Activated CD8-positive, alpha-beta T cell treated with anti-CD3 and anti-CD28 coated beads, Interleukin-2, amount 10 ng/mL, durations not matched to agents 7 days and 5 days (primary cell): ENCODE measurements around the gene P2RX5. TPM values are rescaled to one million over a fixed set of nuclear protein-coding genes. Genes with fewer than 3 reads are reported as not detected.
"Not testable (repeated sequence)": the region's sequence is repeated elsewhere in the genome, so short reads cannot be mapped to it uniquely, and the experiment has no call there.

Experiments
- ATAC-seq: fragments of 150-1000 bp; cut with Tn5 transposase; one replicate; pipeline ENCODE4 v1.10.0; 2021; ENCODE audit warnings: moderate library complexity
- CTCF ChIA-PET: fragments of 350-600 bp; sonication (Branson Sonifier 250); formaldehyde crosslinking; loops from one replicate; lab custom pipeline; 2021; ENCODE audit warnings: antibody characterized with exemption; lab: Charles Lee
- POLR2A ChIA-PET: fragments of 350-600 bp; sonication (Branson Sonifier 250); formaldehyde crosslinking; loops from one replicate; lab custom pipeline; 2021; ENCODE audit warnings: antibody characterized with exemption; lab: Charles Lee
- DNase-seq: peaks from one replicate; pipeline ENCODE4 v3.0.0-alpha.2; 2020
- H3K27ac Mint-ChIP-seq: one replicate; pipeline ENCODE4 v1.8.0; 2021; ENCODE audit warnings: mild to moderate bottlenecking, mixed read lengths
- H3K27me3 Mint-ChIP-seq: one replicate; pipeline ENCODE4 v1.8.0; 2021; ENCODE audit warnings: low read depth, mixed read lengths
- H3K36me3 Mint-ChIP-seq: one replicate; pipeline ENCODE4 v1.8.0; 2021; ENCODE audit warnings: low read depth, mixed read lengths
- H3K4me1 Mint-ChIP-seq: one replicate; pipeline ENCODE4 v1.8.0; 2021; ENCODE audit warnings: low read depth, mixed read lengths
- H3K4me3 Mint-ChIP-seq: one replicate; pipeline ENCODE4 v1.8.0; 2021; ENCODE audit warnings: mild to moderate bottlenecking, mixed read lengths
- H3K9me3 Mint-ChIP-seq: one replicate; pipeline ENCODE4 v1.8.0; 2022; ENCODE audit warnings: mixed read lengths; ENCODE audit not compliant: insufficient read depth
- total RNA-seq, 2 experiments: library from RNA; stranded (reverse); gene quantifications; one replicate each; pipeline ENCODE4 v1.2.3, GENCODE V29; 2021

P2RX5 gene
- total RNA-seq, 2 experiments from 2014 or later = 7.8 to 8.1 TPM

DNA sequence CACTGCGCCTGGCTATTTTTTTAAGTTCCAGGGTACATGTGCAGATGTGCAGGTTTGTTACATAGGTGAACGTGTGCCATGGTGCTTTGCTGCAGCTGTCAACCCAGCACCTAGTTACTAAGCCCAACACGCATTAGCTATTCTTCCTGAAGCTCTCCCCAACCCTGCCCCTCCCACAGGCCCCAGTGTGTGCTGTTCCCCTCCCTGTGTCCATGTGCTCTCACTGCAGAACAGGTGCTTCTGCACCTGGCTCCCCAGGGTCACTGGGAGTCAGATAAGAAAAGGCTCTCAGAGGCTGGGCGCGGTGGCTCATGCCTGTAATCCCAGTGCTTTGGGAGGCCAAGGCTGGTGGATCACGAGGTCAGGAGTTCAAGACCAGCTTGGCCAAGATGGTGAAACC, 33.9 kb upstream of the P2RX5 start:
- ChIA-PET POLR2A (interaction anchor here (0.6 kb wide), 2 partner anchors 19 to 99 kb away, joined by 3 to 4 read pairs; no protein-coding TSS in a partner anchor), CTCF (interaction anchor here (0.9 to 1.3 kb wide), 3 partner anchors 47 to 114 kb away, joined by 3 to 4 read pairs (median 4); no protein-coding TSS in a partner anchor)
- H3K36me3 Mint-ChIP-seq = peaks cover 37% of the 10 kb centered on the region

DNA sequence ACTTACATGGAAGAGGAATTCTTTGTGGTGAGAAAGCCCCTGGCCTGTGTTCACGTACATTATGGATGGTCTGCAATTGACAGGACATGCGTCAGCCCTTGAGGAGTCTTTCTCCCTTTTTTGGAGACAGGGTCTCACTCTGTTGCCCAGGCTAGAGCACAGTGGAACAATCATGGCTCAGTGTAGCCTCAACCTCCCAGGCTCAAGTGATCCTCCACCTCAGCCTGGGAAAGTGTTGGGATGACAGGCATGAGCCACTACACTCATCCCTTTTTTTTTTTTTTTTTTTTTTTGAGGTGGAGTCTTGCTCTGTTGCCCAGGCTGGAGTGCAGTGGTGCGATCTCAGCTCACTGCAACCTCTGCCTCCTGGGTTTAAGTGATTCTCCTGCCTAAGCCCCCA, 32.1 kb upstream of the P2RX5 start:
- DNase-seq, H3K27me3 Mint-ChIP-seq, H3K9me3 Mint-ChIP-seq, ATAC-seq, H3K27ac Mint-ChIP-seq, H3K4me3 Mint-ChIP-seq: not testable (repeated sequence)
- Mint-ChIP-seq H3K4me1 (peaks cover 32% of the 10 kb centered on the region), H3K36me3 (peaks cover 46% of the 10 kb centered on the region)
- ChIA-PET POLR2A (interaction anchor here (0.9 to 1.3 kb wide), 2 partner anchors 9 to 99 kb away, joined by 3 read pairs; no protein-coding TSS in a partner anchor), CTCF (interaction anchor here (0.7 to 4.5 kb wide), 8 partner anchors 11 to 276 kb away, joined by 3 to 45 read pairs (median 3); partner anchors contain the start of gene NCBP3)

More for the DNA sequence above, 33.9 kb upstream of the P2RX5 start:
- peaks cover 29% of the 10 kb centered on the region for H3K4me1 Mint-ChIP-seq
- no peak overlapping the region for H3K27ac Mint-ChIP-seq
- no peaks in the 10 kb centered on the region for H3K27me3 Mint-ChIP-seq
- no peak overlapping the region for H3K4me3 Mint-ChIP-seq
- no peaks in the 10 kb centered on the region for H3K9me3 Mint-ChIP-seq
- DNase-seq = no peak
- ATAC-seq = no peak

DNA sequence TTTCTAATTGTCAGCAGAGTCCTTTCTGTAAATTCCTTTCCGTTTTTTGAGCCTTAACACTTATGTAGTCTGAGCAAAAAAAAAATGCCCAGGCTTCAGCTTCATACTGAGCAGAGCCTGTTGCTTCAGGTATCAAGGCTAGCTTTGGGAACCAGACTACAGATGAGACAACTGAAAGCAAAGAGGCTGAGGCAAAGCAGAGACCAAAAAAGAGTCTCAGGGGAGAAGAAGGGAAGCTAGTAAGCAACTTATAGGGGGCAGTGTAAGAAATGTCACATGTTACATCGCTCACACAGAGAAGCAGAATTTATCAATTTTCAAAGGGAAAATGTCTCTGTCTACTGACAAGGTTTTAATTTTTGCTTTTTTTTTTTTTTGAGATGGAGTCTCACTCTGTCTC, 31.1 kb upstream of the P2RX5 start:
- Mint-ChIP-seq H3K4me3 (no peak overlapping the region), H3K27ac (peak overlapping the region; percentile 34)
- DNase-seq = no peak

DNA sequence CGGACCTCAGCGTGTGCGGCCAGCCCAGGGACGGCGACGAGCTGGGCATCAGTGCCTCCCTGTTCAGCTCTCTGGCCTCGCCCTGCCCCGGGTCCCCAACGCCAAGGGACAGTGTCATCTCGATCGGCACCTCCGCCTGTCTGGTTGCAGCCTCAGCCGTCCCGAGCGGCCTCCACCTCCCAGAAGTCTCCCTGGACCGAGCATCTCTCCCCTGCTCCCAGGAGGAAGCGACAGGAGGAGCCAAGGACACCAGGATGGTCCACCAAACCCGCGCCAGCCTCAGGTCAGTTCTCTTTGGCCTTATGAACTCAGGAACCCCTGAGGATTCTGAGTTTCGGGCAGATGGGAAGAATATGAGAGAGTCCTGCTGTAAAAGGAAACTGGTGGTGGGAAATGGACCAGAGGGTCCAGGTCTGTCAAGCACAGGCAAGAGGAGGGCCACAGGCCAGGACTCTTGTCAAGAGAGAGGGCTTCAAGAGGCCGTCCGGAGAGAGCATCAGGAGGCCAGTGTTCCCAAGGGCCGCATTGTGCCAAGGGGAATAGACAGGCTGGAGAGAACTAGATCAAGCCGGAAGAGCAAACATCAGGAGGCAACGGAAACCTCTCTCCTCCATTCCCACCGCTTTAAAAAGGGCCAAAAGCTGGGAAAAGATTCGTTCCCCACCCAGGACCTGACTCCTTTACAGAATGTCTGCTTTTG, 28.6 kb upstream of the P2RX5 start:
- CTCF ChIA-PET = interaction anchor here (1.0 to 3.1 kb wide), 6 partner anchors 11 to 120 kb away, joined by 3 to 29 read pairs (median 9); no protein-coding TSS in a partner anchor
- ATAC-seq (no peak), DNase-seq (no peak)
- peak overlapping the region; percentile 90 for H3K27ac Mint-ChIP-seq
- H3K4me3 Mint-ChIP-seq = peak overlapping the region; percentile 92
- H3K4me1 Mint-ChIP-seq = peaks cover 63% of the 10 kb centered on the region
- no peaks in the 10 kb centered on the region for H3K9me3 Mint-ChIP-seq
- H3K36me3 Mint-ChIP-seq = peaks cover 63% of the 10 kb centered on the region
- H3K27me3 Mint-ChIP-seq = no peaks in the 10 kb centered on the region
- POLR2A ChIA-PET = interaction anchor here (0.7 to 2.9 kb wide), 9 partner anchors 8 to 121 kb away, joined by 3 to 18 read pairs (median 5); partner anchors contain the start of genes NCBP3 and P2RX5

More for the DNA sequence above, 31.1 kb upstream of the P2RX5 start:
- Mint-ChIP-seq H3K4me1 (peaks cover 40% of the 10 kb centered on the region), H3K27me3 (no peaks in the 10 kb centered on the region), H3K9me3 (no peaks in the 10 kb centered on the region), H3K36me3 (peaks cover 55% of the 10 kb centered on the region)
- no peak for ATAC-seq
- ChIA-PET CTCF (interaction anchor here (0.9 to 4.5 kb wide), 7 partner anchors 12 to 187 kb away, joined by 3 to 45 read pairs (median 6); partner anchors contain the start of gene NCBP3), POLR2A (interaction anchor here (0.9 to 1.3 kb wide), 2 partner anchors 11 to 100 kb away, joined by 3 read pairs; no protein-coding TSS in a partner anchor)

DNA sequence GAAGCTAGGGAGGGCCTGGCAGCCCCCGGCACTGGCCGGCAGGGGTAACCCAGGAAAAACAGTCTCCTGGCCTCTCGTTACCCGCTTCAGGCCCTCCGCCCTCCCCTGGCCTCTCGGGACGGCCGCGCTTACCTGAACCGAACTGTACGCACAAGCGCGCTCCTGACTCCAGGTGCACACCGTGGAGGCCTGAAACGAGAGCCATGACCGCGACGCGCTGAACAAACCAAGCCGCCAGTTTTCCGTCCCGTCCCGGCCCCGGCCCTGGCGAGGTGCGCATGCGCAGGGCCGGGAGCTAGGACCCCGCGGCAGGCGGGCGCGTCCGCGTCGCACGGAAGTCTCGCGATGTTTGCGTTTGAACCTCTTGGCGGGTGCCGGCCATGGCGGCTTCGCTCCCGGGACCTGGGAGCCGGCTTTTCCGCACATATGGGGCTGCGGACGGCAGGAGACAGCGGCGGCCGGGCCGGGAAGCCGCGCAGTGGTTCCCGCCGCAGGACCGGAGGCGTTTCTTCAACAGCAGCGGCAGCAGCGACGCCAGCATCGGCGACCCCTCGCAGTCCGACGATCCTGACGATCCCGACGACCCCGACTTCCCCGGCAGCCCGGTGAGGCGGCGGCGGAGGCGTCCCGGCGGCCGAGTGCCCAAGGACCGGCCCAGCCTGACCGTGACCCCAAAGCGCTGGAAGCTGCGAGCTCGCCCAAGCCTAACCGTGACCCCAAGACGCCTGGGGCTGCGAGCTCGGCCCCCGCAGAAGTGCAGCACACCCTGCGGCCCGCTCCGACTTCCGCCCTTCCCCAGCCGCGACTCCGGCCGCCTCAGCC, 27.8 kb upstream of the P2RX5 start, which contains the start of gene HASPIN:
Gene HASPIN (plus strand): TSS at position 348 of the 822 bp plus-strand sequence. CDS start 33 bp downstream, at position 381.
- Mint-ChIP-seq H3K27ac (peak within 1 kb of the TSS; percentile 90), H3K9me3 (no peaks in the 10 kb centered on the region), H3K4me3 (peak within 1 kb of the TSS; percentile 92), H3K4me1 (peaks cover 63% of the 10 kb centered on the region), H3K27me3 (no peaks in the 10 kb centered on the region), H3K36me3 (peaks cover 61% of the 10 kb centered on the region)
- CTCF ChIA-PET = interaction anchor here (1.0 to 3.1 kb wide), 12 partner anchors 12 to 121 kb away, joined by 3 to 29 read pairs (median 6); partner anchors contain the start of gene P2RX5
- ATAC-seq = peak; percentile 94
- peak; percentile 94 for DNase-seq
- POLR2A ChIA-PET = interaction anchor here (0.6 to 2.9 kb wide), 15 partner anchors 9 to 122 kb away, joined by 3 to 18 read pairs (median 3); partner anchors contain the start of genes NCBP3 and P2RX5

DNA sequence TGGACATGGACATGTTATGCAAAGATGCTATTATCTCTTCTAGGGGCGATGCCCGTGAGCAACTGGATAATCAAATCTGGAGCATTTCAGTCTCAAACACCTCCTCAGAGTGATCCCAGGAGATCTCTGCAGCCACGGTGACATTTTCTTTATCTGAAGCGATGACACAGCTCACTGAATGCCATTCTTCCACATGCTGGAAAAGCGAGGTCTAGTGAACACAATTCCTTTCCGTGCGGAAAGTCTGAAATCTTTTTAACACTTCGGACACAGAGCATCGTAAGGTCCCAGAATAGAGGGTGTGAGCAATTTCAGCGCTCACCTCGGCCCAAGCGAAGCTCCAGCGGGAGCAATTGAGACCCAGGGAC, 27.2 kb upstream of the P2RX5 start:
- ATAC-seq = no peak
- DNase-seq = no peak
- no peaks in the 10 kb centered on the region for H3K27me3 Mint-ChIP-seq
- ChIA-PET CTCF (interaction anchor here (0.8 to 3.1 kb wide), 13 partner anchors 11 to 123 kb away, joined by 3 to 29 read pairs (median 4); partner anchors contain the start of genes NCBP3 and P2RX5), POLR2A (interaction anchor here (0.6 to 2.9 kb wide), 13 partner anchors 10 to 123 kb away, joined by 3 to 18 read pairs (median 3); partner anchors contain the start of genes NCBP3 and P2RX5)
- no peaks in the 10 kb centered on the region for H3K9me3 Mint-ChIP-seq
- peak overlapping the region; percentile 90 for H3K27ac Mint-ChIP-seq
- peaks cover 67% of the 10 kb centered on the region for H3K36me3 Mint-ChIP-seq
- H3K4me1 Mint-ChIP-seq = peaks cover 65% of the 10 kb centered on the region
- H3K4me3 Mint-ChIP-seq = peak overlapping the region; percentile 92

DNA sequence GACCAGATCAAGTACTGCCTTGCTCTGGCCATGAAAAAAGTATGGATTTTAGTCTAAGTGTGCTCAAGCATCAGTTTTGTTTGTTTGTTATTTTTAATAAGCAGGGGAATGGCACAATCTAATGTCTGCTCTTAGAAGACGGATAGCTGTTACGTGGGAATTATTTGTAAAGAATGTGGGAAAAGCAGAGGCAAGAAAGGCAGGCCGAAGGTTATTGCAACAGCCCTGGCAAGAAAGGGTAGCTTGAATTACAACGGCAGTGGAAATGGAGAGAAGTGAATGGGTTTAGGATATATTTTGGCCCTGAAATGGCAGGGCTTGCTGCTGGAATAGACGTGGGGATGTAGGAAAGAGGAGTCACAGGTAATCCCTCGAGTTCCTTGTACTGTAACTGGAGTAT, 26.8 kb upstream of the P2RX5 start:
- ATAC-seq (no peak), DNase-seq (no peak)
- H3K36me3 Mint-ChIP-seq = peaks cover 68% of the 10 kb centered on the region
- no peaks in the 10 kb centered on the region for H3K9me3 Mint-ChIP-seq
- ChIA-PET POLR2A (interaction anchor here (0.8 to 2.9 kb wide), 5 partner anchors 10 to 123 kb away, joined by 3 to 18 read pairs (median 15); partner anchors contain the start of genes NCBP3 and P2RX5), CTCF (interaction anchor here (0.8 to 3.1 kb wide), 12 partner anchors 11 to 124 kb away, joined by 3 to 29 read pairs (median 6); partner anchors contain the start of genes NCBP3 and P2RX5)
- no peaks in the 10 kb centered on the region for H3K27me3 Mint-ChIP-seq
- peak overlapping the region; percentile 90 for H3K27ac Mint-ChIP-seq
- peak overlapping the region; percentile 92 for H3K4me3 Mint-ChIP-seq
- H3K4me1 Mint-ChIP-seq = peaks cover 62% of the 10 kb centered on the region

DNA sequence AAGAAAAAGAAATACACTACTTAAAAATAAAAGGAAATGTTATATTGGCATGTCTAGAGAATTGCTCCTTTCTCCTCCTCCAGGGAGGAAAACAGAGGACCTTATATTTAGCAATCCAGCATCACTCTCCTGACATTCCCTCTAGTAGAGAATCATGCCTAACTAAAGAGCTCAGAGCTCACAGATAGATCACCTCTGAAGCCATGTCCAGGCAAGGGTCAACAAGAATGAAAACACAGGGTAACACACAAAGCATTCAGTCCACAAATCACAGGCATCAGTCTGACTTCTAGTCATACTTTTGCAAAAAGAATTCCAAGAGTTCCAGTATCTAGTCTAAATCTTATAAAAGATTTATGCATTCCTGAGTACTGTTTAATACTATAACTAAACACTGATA, 23.3 kb upstream of the P2RX5 start:
- no peak for DNase-seq
- Mint-ChIP-seq H3K4me3 (no peak overlapping the region), H3K4me1 (peaks cover 40% of the 10 kb centered on the region), H3K9me3 (no peaks in the 10 kb centered on the region), H3K36me3 (peaks cover 73% of the 10 kb centered on the region), H3K27ac (no peak overlapping the region), H3K27me3 (no peaks in the 10 kb centered on the region)
- ChIA-PET POLR2A (interaction anchor here (1.0 kb wide), 1 partner anchor 23 kb away, joined by 4 read pairs; the partner anchor contains the start of gene P2RX5), CTCF (interaction anchor here (2.4 kb wide), 1 partner anchor 37 kb away, joined by 6 read pairs; no protein-coding TSS in a partner anchor)
- ATAC-seq = no peak

DNA sequence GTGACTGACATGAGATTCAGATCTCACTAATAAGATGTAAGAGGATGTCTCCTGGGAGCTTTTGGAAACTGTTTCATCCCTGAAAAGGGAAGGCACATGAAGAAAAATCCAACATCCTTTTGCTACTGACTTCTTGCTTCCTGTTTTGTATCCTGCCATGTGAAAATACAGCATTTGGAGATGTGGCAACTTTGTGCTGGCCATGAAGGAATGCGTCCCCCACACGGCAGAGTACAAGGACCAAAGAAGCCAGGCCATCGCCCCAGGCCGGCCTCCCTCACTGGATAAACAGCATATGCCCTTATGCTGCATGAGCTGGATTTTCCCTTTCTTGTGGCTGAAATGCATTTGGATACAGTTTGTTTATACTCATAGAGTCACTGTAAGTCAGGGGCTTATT, 22.2 kb upstream of the P2RX5 start:
- Mint-ChIP-seq H3K9me3 (no peaks in the 10 kb centered on the region), H3K4me3 (no peak overlapping the region), H3K27me3 (no peaks in the 10 kb centered on the region), H3K36me3 (peaks cover 73% of the 10 kb centered on the region), H3K4me1 (peaks cover 43% of the 10 kb centered on the region), H3K27ac (no peak overlapping the region)
- no peak for ATAC-seq
- ChIA-PET POLR2A (no interaction called here), CTCF (no interaction called here)
- DNase-seq = no peak

DNA sequence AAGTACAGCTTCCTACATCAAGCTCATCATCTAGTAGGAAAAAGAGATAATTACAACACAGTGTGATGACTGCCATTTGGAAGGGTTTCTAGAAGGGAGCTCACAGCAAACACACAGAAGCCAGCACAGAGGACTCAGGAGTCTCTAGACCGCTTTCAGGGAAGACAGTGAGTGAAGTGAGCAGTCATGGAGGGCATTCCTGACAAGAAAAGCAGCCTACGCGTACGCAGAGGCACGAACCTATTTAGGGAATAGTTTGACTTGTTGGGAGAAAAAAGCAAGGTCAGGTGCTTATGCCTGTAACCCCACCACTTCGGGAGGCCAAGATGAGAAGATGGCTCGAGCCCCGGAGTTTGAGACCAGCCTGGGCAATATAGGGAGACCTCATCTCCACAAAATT, 19.3 kb upstream of the P2RX5 start:
- H3K36me3 Mint-ChIP-seq = peaks cover 70% of the 10 kb centered on the region
- no peak for DNase-seq
- H3K4me3 Mint-ChIP-seq = no peak overlapping the region
- POLR2A ChIA-PET = interaction anchor here (1.1 to 1.3 kb wide), 2 partner anchors 9 to 19 kb away, joined by 3 to 4 read pairs; partner anchors contain the start of genes HASPIN and P2RX5
- ATAC-seq = no peak
- no peaks in the 10 kb centered on the region for H3K27me3 Mint-ChIP-seq
- H3K27ac Mint-ChIP-seq = no peak overlapping the region
- CTCF ChIA-PET = no interaction called here
- peaks cover 44% of the 10 kb centered on the region for H3K4me1 Mint-ChIP-seq
- H3K9me3 Mint-ChIP-seq = no peaks in the 10 kb centered on the region
